Measurements from ENCODE around the gene MGP.

Gene MGP

DNA sequence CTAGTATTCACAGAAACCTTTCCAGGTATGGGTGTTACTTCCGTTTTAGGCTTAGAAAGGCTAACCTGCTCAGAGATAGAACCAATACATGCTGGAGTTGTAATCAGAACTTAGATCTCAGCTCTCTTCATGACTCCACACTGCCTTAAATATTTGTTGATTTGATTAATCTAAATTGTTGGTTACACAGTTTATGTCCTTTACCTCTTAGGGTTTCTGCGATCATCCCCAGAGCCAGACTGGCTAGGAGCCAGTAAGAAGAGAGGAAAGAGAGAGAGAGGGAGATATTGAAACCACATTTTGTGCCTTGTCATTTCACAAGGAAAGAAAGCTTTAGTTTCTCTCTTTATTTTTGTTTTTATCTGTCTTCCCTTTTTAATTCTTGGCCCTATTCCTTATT lies 16.8 kb upstream of the MGP start:
- DNase-seq = no peak

DNA sequence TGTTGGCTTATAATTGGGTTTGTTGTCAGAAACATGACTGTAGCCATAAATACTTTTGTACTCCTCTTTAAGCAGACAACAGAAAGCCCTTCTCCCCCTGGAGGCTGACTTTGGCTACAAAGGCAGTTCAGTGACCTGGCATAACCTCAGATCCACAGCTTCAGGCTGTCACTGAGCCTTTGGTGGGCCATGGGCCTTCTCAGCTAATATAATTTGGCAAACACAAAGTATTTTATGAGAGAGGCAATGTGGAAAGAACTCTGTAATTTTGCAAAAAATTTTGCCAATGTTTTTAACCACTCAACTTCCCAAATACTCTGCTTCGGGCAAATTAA lies 15.5 kb upstream of the MGP start:
- no peak for DNase-seq

DNA sequence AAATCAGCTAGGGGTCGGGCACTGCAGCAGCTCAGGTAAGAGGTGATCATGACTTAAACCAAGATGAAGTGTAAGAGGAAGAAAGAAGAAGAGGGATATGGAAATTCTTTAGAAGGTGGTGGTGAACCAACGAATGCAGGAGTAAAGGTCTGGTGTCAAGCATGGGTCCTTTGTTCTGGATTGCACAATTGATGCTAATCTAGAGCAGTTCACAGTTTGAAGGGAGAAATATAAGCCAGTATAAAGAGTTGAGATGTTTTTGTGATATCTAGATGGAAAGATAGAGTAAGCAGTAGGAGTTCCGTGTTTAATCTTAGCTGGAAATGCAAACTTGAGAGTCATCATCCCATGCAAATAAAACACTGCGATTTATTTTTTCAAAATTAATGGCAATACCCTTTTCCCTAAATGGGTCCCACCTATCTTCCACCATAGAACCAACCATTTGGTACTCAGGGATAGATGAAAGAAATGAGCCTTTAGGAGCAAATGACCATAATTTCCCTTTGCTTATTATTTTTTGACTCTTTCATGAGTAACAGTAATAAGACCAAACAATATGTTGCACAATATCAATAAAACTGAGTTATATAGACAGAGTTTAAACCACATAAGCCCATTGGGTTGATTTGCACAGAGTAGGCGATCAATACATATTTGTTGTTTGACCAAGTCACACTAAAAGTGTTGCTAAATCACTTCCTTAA lies 15.0 kb upstream of the MGP start:
- DNase-seq = no peak

DNA sequence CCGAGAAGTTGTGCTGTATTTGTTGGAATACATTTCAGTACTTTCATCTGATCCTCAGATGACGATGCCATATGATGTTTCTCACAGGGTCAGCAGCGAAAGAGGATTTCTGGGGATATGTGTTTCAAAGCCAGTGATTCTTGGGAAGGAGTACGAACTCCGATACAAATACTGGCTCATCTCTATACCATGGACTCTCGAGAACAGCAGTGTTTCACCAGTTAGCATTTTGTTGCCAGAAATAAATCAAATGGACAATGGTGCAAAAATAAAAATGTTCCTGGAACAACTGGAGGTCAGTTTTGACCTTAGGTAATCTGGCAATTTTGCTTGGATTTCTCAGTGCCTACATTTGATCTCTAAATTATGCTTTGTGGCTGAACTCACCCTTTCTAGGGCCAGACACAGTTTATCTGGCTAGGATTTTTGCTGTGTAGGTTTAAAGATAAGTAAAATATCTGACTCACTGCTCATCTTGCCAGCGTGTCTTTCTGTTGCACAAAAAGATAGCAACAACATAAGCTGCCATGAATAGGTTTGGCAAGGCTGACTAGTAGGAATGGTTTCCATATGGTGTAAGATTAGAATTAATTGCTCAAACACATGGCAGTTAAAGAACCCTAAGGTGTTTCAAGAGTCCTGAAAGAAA lies 11.0 kb upstream of the MGP start:
- DNase-seq = no peak

DNA sequence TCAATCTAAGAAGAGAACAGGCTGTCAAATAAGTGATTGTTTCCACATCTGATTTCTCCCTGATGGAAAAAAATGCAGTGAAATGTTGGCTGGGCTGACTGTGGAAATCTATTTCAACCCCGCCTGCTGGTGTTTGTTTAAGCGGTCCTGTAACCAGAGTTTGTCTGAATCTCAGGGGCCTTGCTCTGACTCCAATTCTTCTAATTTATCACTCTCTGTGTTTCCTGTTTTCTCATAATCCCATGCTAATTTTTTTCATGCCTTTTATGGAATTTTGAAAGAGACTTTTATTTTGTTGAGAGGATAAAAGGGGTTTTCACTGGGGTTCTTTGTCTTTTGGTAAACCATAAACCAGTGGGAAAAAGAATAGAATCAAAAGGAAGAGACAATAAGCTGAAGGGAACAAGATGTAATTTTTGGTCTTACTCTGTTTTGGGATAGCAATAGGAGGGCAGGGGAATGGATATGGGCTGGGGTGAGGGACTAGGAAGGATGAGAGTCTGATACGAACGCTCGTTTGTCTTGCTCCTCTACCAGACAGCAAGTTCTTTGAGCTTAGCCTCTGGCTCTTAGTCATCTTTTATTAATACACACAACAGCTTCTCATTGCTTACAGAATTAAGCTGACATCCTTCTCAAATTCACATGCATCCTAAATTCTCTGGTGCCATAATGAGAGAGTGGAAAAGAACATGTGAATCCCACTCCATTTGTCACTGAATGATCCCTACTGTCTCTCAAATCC lies 8.0 kb upstream of the MGP start:
- DNase-seq = no peak

DNA sequence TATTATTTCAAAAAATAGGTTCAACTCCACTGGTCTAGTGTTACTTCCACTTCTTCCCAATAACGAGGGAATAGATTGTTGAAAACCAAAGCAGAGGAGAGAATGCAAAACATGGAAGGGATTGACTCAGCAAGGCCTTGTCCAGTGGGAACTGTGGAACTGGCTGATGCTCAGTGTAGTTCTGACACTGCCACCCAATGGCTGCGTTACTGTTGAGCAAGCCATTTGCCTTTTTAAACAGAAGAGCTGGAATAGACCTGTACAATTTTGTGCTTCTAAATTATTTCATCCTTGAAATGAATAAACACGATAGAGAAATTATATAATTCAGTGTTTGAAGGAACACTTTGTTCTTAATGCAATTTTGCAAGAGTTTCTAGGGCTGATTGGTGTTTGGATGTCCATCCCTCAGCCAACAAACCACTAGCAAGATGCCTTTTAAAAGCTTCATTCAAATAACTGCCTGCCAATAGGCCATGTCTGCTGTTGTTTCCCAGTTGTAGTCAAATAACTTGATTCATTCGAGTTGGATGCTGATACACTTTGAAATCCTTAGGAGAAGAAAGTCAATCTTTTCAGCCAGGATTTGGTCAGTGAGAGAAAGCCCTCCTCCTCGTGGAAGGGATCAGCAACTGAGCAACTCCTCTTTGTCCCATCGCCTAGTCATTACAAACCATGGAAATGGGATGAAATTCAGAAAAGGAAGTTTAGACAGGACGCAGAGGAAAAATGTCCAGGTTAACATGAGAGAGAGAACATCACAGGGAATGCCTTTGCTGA lies 7.3 kb upstream of the MGP start:
- peak in 1 of 3 donors; percentile 10 for DNase-seq

DNA sequence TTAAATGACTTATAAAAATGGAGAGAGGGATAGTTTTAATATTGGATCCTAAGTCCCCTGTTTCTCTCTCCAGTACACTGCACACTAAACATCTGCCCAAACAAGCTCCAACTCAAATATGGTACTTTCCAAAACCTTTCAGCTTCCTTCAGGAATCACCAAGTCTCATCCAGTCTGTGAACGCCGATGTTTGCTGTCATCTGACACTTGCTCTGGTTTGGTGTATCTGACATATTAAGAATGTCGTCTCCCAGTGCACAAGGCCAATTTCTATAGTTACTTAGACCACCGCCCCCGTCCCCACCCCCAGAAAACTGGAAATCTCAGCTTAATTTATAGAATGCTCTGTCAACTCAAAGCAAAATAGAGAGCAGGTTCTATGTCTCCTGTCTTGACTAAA lies 5.0 kb upstream of the MGP start:
- DNase-seq = no peak

DNA sequence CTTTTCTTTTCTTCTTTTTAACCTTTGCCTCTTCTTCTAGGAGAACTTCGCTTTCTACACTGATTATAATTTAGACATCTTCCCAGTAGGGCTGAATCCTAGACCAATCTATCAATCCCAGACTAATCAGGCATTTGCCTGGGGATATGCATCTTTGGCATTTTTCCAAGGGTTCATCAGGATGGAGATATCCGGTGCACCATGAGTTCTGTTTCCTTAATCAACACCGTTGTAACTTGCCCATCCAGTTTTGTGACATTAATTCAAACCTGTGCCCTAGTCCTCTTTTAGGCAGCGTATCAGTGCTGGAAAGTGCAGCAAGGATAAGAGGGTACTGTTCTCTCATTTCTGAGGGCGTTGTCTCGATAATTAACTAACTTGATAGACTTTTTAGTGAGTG lies 617 bp upstream of the MGP start:
- no peak for DNase-seq

DNA sequence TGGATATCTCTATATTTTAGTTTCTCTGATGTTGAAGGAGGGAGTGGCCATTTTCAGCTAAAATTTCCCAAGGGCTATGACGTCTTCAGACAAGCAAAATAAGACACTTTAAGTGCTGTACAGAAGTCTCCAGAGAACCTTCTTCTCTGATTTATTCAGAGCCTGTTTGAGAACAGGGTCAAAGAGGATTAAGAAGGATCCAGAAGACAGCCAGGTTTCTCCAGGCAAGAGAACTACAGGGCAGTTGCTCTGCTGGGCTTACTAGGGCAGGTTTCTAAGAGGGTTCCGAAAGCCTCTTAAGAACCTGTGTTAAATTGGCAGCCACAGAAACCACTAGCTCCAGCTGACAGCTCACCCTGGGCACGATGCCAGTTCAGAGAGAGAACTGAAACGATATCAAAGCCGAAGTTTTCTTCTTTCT lies 1.2 kb downstream of the MGP start:
- DNase-seq = peak; percentile 75 to 81 (median 80)

DNA sequence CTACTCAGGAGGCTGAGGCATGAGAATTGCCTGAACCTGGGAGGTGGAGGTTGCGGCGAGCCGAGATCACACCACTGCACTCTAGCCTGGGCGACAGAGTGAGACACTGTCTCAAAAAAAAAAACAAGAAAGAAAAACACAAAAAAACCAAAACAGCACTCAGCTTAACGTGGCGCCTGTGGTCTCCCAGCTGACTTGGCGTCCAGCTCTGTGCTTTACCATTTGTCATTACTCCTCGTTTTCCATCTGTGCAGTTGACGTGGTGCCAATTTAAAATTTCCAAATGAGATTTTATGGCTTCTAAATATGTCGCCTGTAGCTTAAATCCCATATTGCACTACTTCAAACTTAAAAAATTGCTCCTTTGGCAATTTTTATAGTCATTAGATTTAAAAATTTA lies 2.0 kb downstream of the MGP start:
- no peak for DNase-seq

DNA sequence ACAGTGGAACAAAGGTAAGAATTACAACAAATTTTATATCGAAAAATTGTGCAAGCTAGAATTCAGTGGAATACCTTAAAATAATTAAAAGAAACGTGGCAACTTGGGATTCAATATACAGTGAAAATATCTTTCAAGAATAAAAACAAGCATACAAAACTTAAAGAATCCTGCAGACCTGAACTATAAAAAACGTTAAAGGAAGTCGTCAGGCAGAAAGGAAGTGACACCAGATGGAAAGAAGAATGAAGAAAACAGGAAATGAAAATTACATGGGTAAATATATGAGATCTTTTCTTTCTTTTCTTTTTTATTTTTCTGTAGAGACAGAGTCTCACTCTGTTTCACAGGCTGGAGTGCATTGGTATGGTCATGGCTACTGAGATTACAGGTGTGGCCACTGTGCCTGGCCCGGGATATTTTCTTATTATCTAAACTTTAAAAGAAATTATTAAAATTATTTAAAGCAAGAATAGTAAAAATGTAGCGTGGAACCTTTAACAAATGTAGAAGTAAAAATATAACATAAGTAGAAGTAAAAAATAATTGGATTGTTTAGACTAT lies 4.7 kb downstream of the MGP start:
- no peak for DNase-seq

DNA sequence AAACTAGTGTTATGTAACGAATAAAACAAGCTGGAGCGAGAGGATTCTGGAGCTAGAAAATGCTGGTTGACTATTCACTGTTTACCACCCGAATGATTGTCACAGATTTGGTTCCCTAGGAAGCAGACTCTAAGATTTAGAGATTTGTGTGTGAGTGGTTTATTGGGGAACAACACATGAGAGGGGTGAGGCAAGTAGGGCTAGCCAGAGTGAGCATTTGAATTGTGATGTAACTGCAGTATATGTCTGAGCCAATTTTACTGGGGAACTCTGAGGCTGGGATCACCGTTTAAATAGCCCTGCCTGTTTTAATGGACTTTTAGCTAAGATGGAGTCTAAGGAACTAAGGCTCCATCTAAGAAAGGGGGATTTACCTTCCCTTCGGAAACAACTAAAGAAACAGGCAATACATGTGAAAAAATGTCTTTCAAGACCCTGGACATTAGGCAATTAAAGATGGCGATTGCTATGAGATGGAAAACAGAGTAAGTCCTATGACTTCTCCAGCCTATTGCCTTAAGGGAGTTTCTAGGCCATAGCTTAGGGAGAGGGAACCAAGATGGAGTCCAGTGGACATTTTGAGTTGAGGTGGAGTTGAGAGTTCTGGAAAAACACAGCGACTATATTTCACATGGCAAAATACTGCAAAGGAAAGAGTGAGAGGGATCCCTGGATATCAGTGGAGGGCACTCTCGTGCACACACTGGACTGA lies 6.3 kb downstream of the MGP start:
- DNase-seq = no peak

DNA sequence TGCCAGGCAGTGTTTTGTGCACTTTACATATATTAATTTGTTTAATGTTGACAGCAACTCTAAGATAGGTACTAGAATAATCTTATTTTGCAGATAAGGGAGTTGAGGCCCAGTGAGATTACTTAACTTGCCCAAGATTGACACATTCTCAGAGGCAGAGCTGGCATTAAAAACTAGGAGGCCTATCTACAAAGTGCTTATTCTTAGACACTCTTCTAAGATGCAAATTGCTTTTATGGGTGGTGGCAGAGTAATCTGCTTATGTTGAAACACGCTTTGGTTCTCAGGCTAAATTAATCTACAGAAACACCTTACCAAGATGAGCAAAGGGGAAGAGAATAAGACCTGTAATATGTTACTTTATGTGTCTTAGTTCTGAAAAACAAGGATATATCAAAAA lies 7.2 kb downstream of the MGP start:
- DNase-seq = no peak

DNA sequence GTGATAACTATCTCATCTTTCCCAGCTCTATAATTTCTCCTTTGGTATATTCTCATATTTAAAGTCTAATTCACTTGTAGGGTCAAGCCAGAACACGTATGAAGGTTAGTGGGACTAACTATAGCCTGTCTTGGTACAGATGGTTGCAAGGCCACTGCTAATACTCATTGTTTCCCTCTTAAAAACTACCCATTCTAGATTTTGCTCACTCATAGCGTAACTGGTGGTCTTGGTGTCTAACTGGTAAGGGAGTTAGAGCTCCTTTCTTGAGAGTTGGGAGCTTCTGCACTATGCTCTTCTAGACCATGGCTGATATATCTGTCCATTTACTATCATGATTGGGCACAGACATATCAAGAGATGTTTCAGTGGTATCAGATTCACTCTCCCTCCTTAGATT lies 8.8 kb downstream of the MGP start:
- no peak for DNase-seq

DNA sequence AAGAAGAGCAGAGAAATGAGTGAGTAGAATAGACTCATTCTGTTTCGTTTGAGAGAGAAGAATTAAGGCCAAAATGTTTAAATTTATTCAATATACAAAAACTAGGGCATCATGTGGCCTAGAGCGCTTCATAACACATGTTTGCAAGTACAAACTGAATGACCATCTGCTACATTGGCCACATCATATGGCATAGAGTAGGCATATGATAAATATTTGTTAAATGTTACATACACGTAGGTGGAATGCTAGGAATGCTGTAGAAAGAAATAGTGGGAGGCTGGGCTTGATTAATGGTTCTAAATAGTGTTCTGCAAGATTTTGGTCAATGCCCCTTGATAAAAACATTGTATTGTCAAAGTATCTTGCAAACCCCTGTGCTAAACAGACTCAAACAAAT lies 10.8 kb downstream of the MGP start:
- DNase-seq = no peak

DNA sequence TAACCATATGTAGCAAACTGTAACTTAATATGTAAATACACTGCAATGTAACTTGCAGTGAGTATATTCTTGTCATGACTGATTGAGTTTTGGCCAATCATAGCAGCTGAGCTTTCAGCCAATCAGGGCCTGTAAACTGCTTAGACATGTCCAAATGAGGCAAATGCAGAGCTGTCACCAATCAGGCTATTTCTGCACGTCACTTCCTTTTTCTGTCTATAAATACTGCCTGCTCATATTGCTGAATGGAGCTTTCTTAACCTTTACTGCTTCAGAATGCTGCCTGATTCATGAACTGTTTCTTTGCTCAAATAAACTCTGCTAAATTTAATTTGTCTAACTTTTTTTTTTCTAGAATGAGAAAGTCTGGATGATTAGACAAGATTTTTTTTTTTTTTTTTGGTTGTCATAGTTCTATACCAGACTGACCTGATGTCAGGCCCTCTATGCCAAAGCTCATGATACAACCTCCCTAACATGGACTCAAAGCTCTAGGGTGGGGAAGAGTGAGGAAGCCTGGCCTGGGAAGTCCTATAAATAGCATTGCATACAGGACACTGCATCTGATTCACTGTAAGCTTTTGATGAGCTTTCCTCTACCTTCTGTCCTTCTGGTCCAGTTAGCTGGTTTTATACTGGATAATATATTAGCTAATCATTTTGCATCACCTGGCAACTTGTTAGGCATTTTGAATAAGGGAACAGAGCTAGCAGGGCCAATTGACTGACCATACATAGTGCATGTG lies 12.0 kb downstream of the MGP start:
- DNase-seq = peak; percentile 6 to 25 (median 21)

DNA sequence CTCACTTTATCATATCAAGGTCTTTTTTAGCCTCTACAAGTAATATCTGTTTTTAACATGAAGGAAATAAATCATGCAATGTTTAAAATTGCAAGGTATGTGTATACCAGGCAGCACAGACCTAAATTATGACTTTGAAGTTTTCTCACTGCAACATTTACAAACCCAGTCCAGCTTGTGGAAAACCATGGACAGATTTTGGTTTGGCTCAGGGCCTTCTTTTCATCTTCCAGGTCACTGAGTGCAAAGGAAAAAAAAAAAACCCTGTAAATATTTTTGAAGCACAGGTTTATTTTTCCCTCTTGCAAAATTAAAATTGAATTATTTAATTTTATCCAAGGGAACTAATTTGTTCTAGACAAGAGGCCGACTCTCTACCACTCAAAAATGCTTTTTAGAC lies 13.8 kb downstream of the MGP start:
- DNase-seq = no peak

DNA sequence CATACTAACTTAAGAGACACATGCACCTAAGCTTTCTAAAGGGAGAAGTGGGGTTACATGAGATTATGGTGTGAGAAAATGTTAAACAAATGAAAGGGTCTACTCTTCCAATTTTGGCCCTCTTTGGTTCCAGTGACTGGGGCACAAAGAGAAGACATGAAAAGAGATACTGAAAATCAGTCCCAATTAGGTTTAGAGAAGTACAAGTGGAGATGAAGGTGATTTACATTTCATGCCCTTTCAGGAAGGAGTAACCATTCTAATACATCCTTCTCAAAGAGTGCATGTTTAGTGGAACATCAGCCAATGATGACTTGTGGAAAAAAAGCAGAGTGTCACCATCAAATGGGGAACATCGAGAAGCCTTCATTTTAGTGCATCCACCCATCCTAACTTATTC lies 14.4 kb downstream of the MGP start:
- DNase-seq = no peak

DNA sequence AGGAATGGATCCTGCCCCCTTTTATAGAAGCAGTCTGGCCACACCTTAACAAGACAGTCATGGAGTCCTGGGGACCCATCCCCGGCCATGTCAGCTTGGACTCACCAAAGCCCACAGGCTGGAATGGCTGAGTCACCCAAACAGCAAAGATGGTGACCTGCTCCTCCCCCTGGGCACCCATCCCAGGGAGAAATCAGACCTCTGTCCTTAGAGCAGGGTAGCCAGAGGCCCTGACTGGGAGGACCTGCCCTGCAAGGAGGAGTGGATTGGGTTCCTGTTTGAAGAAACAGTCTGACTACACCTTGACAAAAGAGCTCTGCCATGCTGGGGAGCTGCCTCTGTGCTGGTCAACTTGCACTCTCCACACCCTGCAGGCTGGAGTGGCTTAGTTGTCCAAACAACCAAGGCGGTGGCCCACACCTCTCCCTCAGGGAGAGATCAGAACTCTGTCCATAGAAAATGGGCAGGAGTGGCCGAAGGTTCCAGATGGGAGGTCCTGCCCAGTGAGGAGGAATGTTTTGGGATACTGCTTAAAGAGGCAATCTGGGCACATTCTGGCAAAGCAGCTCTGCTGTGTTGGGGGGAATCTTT lies 16.6 kb downstream of the MGP start:
- DNase-seq = no peak

DNA sequence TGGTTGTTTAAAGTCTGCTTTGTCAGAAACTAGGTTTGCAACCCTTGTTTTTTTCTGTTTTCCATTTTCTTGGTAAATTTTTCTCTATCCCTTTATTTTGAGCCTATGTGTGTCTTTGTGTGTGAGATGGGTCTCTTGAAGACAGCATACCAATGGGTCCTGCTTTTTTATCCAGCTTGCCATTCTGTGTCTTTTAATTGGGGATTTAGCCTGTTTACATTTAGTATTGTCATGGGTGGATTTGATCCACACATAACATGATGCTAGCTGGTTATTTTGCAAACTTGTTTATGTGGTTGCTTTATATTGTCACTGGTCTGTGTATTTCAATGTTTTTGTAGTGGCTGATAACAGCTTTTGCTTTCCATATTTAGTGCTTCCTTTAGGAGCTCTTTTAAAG lies 25.2 kb downstream of the MGP start:
- no peak for DNase-seq

DNA sequence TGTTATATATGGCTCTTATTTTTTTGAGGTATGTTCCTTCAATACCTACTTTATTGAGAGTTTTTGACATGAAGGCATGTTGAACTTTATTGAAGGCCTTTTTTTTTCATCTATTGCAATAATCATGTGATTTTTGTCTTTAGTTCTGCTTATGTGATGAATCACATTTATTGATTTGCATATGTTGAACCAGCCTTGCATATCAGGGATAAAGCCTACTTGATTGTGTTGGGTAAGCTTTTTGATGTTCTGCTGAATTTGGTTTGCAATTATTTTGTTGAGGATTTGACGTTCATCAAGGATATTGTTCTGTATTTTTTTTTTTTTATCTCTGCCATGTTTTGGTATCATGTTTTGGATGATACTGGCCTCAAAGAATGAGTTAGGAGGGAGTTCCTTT lies 27.1 kb downstream of the MGP start:
- DNase-seq = no peak

All from suppressor macrophage treated with lipopolysaccharide for 1 hour (primary cell).